SK-MEL-5 (cell line): ENCODE data around the gene RPS28. TPM values are rescaled to one million over a fixed set of nuclear protein-coding genes. Genes with fewer than 3 reads are reported as not detected.
"Not testable (repeated sequence)": the region's sequence is repeated elsewhere in the genome, so short reads cannot be mapped to it uniquely, and the experiment has no call there.

ENCODE experiments used
- DNase-seq: peaks from one replicate; pipeline ENCODE4 v3.0.0-alpha.2; 2016; ENCODE audit warnings: low read depth, low spot score
- in situ Hi-C: cut with HindIII; loops from 2 replicates; pipeline ENCODE4 v1.10.0; 2016; ENCODE audit warnings: low sequenced_read_pairs, high pct_unique_total_duplicates, low pct_unique_long_range_greater_than_20kb
- total RNA-seq: library from RNA; depleted of rRNA; stranded (reverse); fragments of >200 nt; shearing (Covaris generic); gene quantifications from 2 replicates; pipeline ENCODE4 v1.2.3, GENCODE V29; 2014

The RPS28 gene
- total RNA-seq, 1 experiment from 2014 or later, result 786 TPM

DNA sequence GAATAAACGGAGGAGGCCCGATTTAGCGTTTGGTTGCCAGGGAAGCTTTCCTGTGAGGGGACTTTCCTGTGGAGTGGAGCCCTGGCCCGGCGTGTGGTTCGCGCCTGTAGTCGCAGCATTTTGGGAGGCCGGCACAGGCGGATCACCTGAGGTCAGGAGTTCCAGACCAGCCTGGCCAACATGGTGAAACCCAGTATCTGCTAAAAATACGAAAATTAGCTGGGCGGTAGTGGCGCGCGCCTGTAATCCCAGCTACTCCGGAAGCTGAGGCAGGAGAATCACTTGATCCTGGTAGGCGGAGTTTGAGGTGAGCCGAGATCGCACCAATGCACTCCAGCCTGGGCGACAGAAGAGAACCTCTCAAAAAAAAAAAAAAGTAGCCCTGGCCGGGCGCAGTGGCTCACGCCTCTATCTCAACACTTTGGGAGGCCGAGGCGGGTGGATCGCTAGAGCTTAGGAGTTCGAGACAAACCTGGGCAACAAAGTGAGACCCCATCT lies 14.8 kb downstream of the RPS28 start:
- no peak for DNase-seq
- in situ Hi-C loops, result no loop called here

DNA sequence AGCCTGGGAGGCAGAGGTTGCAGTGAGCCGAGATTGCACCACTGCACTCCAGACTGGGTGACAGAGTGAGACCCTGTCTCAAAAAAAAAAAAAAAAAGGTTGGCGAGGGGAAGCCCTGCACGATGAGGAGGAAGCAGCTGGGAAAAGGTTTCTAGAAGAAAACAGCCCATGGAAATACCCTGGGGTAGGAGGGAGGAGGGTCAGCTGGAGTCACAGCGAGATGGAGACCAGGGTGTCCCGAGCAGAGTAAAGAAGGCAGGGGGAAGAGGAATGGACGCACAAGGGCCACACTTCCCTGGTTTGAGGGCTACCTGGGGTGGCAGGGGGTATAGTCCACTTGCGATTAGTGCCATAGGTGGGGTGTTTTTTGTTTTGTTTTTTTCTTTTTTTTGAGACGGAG lies 15.4 kb downstream of the RPS28 start:
- in situ Hi-C loops, result no loop called here
- DNase-seq, result no peak

GRCh38 chr19:8337728-8338127 lies 16.4 kb downstream of the RPS28 start:
- in situ Hi-C loops, result no loop called here
- DNase-seq, result no peak

GRCh38 chr19:8338835-8339234 lies 17.5 kb downstream of the RPS28 start:
- in situ Hi-C loops, result no loop called here
- no peak for DNase-seq

DNA sequence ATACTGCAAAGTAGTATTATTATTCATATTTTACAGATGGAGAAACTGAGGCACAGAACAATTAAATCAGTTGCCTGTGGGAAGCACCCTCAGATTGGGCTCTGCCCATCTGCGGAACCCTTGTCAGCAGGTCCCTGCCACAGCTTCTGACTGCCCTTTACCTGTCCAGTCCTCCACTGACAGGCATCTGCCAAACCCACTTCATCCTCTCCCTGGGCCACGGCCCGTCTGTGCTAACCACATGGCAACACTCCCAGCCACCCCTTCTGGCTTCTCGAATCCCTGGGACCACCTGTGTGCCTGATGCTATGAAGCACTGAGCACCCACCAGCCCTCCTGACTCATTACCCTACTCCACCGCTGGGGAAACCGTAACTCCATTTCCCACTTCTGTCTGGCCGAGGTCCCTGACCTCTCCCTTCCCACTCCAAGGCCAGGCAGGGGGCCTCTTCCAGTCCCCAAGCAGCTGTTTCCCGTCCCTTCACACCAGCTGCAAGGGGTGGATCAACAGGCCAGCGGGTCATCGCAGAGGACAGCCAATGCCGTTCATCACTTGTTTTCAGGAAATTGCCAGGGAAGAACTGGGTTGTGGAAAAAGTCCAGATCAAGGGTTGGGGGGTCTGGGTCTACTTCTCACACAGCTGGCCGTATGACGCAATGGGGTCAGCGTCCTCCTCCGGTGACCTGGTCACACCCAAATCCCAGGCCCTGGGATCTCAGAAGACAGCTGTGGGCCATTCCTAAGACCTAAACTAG lies 19.2 kb downstream of the RPS28 start:
- in situ Hi-C loops, result no loop called here
- DNase-seq, result no peak

DNA sequence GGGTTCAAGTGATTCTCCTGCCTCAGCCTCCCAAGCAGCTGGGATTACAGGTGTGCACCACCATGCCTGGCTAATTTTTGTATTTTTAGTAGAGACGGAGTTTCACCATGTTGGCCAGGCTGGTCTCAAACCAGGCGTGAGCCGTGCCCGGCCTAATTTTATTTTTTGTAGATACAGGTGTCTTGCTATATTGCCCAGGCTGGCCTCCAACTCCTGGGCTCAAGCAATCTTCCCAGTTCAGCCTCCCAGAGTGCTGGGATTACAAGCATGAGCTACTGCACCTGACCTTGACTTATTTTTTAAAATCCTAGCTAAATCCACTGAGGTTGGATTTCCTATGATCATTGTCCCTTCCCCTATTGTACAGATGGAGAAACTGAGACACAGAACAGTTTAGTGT lies 20.2 kb downstream of the RPS28 start:
- in situ Hi-C loops, DNase-seq: not testable (repeated sequence)

GRCh38 chr19:8342316-8342683 lies 21.0 kb downstream of the RPS28 start:
- DNase-seq, result no peak
- in situ Hi-C loops, result no loop called here

- peak; percentile 90 for DNase-seq
- in situ Hi-C loops, result no loop called here
Observed at GRCh38 chr19:8342684-8343482, 21.6 kb downstream of the RPS28 start, which contains the start of gene KANK3. TSS of gene KANK3 (minus strand) at chr19:8343262. CDS start at chr19:8337828, 5,434 bp downstream.

GRCh38 chr19:8343483-8343844 lies 22.2 kb downstream of the RPS28 start:
- no peak for DNase-seq
- in situ Hi-C loops, result no loop called here

DNA sequence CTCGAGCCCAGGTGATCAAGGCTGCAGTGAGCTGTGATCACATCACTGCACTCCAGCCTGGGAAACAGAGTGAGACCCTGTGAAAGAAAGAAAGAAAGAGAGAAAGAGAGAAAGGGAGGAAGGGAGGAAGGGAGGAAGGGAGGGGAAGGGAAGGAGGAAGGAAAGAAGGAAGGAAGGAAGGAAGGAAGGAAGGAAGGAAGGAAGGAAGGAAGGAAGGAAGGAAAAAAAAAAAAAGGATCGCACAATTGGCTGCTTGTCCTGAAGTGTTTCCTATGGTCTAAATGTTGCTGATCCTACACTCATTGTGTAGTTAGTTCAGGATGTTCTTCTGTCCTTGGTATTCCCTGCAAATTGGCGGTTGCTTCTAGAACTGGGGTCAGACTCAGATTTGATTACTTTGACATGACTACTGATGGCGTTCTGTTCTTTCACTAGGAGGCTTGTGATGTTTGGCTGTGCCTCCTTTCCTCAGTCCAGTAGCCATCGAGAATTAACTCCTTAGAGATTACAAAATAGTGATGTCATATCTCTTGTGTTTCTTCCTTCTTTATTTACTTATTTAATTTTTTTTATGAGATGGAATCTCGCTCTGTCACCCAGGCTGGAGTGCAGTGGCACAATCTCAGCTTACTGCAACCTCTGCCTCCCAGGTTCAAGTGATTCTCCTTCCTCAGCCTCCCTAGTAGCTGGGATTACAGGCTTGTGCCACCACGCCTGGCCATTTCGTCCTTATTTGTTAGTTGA lies 28.5 kb downstream of the RPS28 start:
- in situ Hi-C loops, DNase-seq: not testable (repeated sequence)

GRCh38 chr19:8352134-8352827 lies 31.0 kb downstream of the RPS28 start:
- no peak for DNase-seq
- in situ Hi-C loops, result no loop called here

- DNase-seq, in situ Hi-C loops: not testable (repeated sequence)
Observed at GRCh38 chr19:8352845-8353244, 31.5 kb downstream of the RPS28 start.

DNA sequence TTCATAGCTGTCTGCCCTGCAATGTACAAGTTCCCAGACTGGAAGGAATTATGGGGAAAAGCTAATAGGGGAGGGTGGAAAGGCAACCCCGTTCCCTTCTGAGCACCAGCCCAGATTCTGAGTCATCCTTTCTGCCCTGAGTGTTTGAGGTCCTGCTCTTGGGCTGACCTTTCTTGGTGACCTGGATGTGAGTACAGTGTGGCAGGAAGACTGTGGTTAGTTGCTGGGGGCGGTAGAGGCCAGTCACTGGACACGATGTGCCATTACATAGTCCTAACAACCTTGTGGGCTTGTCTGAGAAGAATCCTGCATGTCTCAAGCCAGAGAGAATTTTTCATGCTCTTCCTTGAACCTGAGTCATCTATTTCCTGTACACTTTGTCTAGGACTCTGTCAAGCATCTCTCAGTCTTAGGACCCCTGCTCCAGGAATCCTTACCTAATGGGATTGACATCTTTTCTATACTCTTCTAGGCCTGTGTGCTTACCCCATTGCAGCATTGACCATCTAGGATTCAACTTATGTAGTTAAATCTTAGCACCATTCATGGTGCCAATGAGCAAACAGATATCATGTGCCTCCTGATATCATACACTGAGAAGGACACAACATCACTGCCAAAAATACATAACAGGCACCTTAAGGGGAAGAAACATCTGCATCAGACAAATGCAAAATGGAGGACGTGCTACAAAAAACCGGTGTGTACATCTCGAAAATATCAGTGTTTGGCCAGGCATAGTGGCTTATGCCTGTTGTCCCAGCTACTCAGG lies 34.5 kb downstream of the RPS28 start:
- DNase-seq, result peak; percentile 32

DNA sequence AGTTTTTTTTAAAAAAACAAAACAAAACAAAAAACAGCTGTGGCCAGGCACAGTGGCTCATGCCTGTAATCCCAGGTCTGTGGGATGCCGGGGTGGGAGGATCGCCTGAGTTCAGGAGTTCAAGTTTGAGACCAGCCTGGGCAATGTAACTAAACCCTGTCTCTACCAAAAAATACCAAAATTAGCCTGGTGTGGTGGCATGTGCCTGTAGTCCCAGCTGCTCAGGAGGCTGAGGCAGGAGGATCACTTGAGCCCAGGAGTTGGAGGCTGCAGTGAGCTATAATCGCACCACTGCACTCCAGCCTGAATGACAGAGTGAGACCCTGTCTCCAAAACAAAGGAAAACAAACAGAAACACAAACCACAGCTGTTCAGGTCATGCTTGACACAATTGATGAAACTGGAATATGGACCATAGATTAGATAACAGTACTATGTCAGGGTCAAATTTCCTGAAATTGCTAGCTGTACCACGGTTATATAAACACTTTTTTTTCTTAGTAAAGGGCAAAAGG lies 35.8 kb downstream of the RPS28 start:
- in situ Hi-C loops, result no loop called here
- DNase-seq, result no peak

More for the DNA sequence above, 34.5 kb downstream of the RPS28 start:
- in situ Hi-C loops, result no loop called here

- in situ Hi-C loops, result no loop called here
- DNase-seq, result no peak
Observed at GRCh38 chr19:8358948-8359347, 37.7 kb downstream of the RPS28 start.

- in situ Hi-C loops, result no loop called here
- no peak for DNase-seq
Observed at GRCh38 chr19:8360196-8360595, 38.9 kb downstream of the RPS28 start.
